Measurements from ENCODE around the gene SUGCT.

- TF ChIP-seq NRF1 (IDR thresholded peaks at IDR 0.05; ENCODE audit: low read depth, low read length), result no peak
- no peak for TF ChIP-seq MXI1 (IDR thresholded peaks at IDR 0.05; ENCODE audit: low read depth, low read length)
- TF ChIP-seq CTCF (IDR thresholded peaks at IDR 0.05), result no peak
- TF ChIP-seq POLR2AphosphoS5 (IDR thresholded peaks at IDR 0.05; ENCODE audit: low read depth, low read length), result no peak
These were observed 401.6 kb downstream of the SUGCT start for GRCh38 chr7:40536421-40536820.

All from SK-N-SH (cell line).